ENCODE results near the gene RPAP2. TPM values are rescaled to one million over a fixed set of nuclear protein-coding genes. Genes with fewer than 3 reads are reported as not detected.

RPAP2 gene
- total RNA-seq, 1 donor = 8.7 TPM

DNA sequence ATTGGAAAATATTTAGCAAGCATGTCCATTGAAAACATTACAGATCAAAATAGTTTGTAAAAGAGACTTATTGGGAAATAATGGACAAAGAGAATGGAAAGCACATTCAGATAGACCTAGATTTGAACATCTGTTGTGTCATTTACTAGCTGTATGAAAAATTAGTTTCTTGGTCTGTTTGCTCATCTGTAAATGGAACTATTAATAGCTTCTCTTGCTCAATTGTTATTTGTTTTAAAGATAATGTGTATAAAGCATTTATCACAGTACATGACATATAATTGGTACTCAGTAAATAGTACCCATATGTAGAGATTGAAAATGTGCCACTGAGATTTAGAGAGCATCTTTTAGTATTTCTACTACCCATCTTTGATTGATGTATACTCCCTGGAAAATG, 25.9 kb downstream of the RPAP2 start:
- TF ChIP-seq, protein P1, sequence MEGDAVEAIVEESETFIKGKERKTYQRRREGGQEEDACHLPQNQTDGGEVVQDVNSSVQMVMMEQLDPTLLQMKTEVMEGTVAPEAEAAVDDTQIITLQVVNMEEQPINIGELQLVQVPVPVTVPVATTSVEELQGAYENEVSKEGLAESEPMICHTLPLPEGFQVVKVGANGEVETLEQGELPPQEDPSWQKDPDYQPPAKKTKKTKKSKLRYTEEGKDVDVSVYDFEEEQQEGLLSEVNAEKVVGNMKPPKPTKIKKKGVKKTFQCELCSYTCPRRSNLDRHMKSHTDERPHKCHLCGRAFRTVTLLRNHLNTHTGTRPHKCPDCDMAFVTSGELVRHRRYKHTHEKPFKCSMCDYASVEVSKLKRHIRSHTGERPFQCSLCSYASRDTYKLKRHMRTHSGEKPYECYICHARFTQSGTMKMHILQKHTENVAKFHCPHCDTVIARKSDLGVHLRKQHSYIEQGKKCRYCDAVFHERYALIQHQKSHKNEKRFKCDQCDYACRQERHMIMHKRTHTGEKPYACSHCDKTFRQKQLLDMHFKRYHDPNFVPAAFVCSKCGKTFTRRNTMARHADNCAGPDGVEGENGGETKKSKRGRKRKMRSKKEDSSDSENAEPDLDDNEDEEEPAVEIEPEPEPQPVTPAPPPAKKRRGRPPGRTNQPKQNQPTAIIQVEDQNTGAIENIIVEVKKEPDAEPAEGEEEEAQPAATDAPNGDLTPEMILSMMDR (IDR thresholded peaks at IDR 0.05; ENCODE audit: extremely low read depth, low read depth, low read length) = no peak
- H3K79me2 ChIP-seq (ENCODE audit: insufficient read depth, low read length) = no peaks in the 10 kb centered on the region
- no peak overlapping the region for H3K4me2 ChIP-seq (ENCODE audit: insufficient read depth, low read length)
- DNase-seq (ENCODE audit: insufficient read length, low spot score, missing footprints) = no peak
- no peaks in the 10 kb centered on the region for H4K20me1 ChIP-seq (ENCODE audit: insufficient read depth, low read length)
- H3K9me3 ChIP-seq (ENCODE audit: low read depth, low read length) = no peaks in the 10 kb centered on the region
- H3K4me1 ChIP-seq (ENCODE audit: insufficient read depth, low read length) = no peaks in the 10 kb centered on the region
- H3K4me3 ChIP-seq (ENCODE audit: insufficient read depth, low read length) = no peak overlapping the region
- H3K27ac ChIP-seq (ENCODE audit: low read depth, low read length) = no peak overlapping the region
- no peaks in the 10 kb centered on the region for H3K27me3 ChIP-seq (ENCODE audit: insufficient read depth, low read length)
- H2AFZ ChIP-seq (ENCODE audit: low read length) = no peak overlapping the region
- H3K36me3 ChIP-seq (ENCODE audit: insufficient read depth, low read length) = peaks cover 22% of the 10 kb centered on the region

DNA sequence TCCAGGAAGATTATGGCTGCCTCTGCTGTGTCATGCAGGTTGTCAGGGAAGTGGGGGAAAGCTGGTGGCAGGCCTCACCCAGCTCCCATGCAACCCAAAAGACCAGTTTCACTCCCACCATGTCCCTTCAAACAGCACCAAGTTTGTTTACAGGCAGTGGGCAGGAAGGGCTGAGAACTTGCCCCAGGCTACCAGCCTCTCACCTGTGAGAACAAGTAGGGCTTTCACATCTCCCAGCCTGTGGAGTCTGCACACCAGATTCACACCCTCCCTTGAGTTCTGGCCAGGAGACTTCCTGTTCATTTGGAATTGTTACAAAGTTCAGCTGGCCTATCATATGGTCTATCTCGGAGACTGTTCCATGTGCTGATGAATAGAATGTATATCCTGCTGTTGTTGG, 27.8 kb downstream of the RPAP2 start:
- H3K79me2 ChIP-seq (ENCODE audit: insufficient read depth, low read length) = no peaks in the 10 kb centered on the region
- no peaks in the 10 kb centered on the region for H4K20me1 ChIP-seq (ENCODE audit: insufficient read depth, low read length)
- H2AFZ ChIP-seq (ENCODE audit: low read length) = no peak overlapping the region
- no peaks in the 10 kb centered on the region for H3K27me3 ChIP-seq (ENCODE audit: insufficient read depth, low read length)
- peaks cover 22% of the 10 kb centered on the region for H3K36me3 ChIP-seq (ENCODE audit: insufficient read depth, low read length)
- H3K27ac ChIP-seq (ENCODE audit: low read depth, low read length) = no peak overlapping the region
- H3K4me2 ChIP-seq (ENCODE audit: insufficient read depth, low read length) = no peak overlapping the region
- no peaks in the 10 kb centered on the region for H3K9me3 ChIP-seq (ENCODE audit: low read depth, low read length)
- no peaks in the 10 kb centered on the region for H3K4me1 ChIP-seq (ENCODE audit: insufficient read depth, low read length)
- TF ChIP-seq, protein P1 (IDR thresholded peaks at IDR 0.05; ENCODE audit: extremely low read depth, low read depth, low read length) = no peak
- H3K4me3 ChIP-seq (ENCODE audit: insufficient read depth, low read length) = no peak overlapping the region
- DNase-seq (ENCODE audit: insufficient read length, low spot score, missing footprints) = no peak

DNA sequence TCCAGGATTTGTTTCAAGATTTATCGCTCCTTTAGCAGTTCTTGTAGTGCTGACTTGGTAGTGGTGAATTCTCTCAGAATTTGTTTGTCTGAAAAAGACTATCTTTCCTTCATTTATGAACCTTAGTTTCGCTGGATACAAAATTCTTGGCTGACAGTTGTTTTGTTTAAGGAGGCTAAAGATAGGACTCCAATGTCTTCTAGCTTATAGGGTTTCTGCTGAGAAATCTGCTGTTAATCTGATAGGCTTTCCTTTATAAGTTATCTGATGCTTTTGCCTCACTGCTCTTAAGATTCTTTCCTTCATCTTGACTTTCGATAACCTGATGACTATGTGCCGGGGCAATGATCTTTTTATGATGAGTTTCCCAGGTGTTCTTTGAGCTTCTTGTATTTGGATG, 28.9 kb downstream of the RPAP2 start:
- H3K4me1 ChIP-seq (ENCODE audit: insufficient read depth, low read length) = no peaks in the 10 kb centered on the region
- no peak overlapping the region for H3K4me2 ChIP-seq (ENCODE audit: insufficient read depth, low read length)
- H3K36me3 ChIP-seq (ENCODE audit: insufficient read depth, low read length) = peaks cover 22% of the 10 kb centered on the region
- no peaks in the 10 kb centered on the region for H3K9me3 ChIP-seq (ENCODE audit: low read depth, low read length)
- TF ChIP-seq, protein P1 (IDR thresholded peaks at IDR 0.05; ENCODE audit: extremely low read depth, low read depth, low read length) = no peak
- H4K20me1 ChIP-seq (ENCODE audit: insufficient read depth, low read length) = no peaks in the 10 kb centered on the region
- no peak overlapping the region for H2AFZ ChIP-seq (ENCODE audit: low read length)
- no peak for DNase-seq (ENCODE audit: insufficient read length, low spot score, missing footprints)
- H3K4me3 ChIP-seq (ENCODE audit: insufficient read depth, low read length) = no peak overlapping the region
- no peak overlapping the region for H3K27ac ChIP-seq (ENCODE audit: low read depth, low read length)
- H3K79me2 ChIP-seq (ENCODE audit: insufficient read depth, low read length) = no peaks in the 10 kb centered on the region
- no peaks in the 10 kb centered on the region for H3K27me3 ChIP-seq (ENCODE audit: insufficient read depth, low read length)

DNA sequence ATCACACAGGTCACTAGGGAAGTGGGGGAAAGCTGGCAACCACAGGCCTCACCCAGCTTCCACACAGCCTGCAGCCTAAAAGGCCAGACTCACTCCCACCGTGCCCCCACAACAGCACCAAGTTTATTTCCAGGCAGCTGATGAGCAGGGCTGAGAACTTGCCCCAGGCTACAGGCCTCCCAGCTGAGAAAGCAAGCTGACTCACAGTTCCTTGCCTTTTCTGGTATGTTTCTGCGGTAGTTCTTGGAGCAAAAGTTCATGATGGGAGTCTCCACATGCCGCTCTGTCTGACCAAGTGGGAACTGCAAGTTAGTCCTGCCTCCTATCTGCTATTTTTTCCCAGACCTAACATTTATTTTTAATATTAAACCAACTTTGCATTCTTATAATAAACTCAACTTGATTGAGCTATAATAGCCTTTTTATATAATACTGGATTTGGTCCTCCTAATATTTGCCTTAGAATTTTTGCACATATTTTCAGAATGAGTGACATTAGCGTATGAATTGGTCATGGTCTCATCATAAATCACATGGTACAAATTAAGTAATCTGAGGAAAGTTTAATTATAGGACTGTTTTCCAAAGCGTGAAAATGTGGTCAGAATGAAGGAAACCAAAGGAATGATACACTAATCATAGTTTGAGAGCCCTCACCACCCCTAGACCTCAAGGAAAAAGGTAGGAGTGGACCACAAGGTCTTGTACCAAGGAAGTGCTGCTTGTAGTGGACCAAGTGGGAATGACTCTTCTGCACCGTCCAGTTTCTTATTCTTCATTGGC, 30.7 kb downstream of the RPAP2 start:
- H3K27me3 ChIP-seq (ENCODE audit: insufficient read depth, low read length) = no peaks in the 10 kb centered on the region
- DNase-seq (ENCODE audit: insufficient read length, low spot score, missing footprints) = no peak
- TF ChIP-seq, protein P1 (IDR thresholded peaks at IDR 0.05; ENCODE audit: extremely low read depth, low read depth, low read length) = no peak
- no peaks in the 10 kb centered on the region for H4K20me1 ChIP-seq (ENCODE audit: insufficient read depth, low read length)
- no peak overlapping the region for H2AFZ ChIP-seq (ENCODE audit: low read length)
- no peaks in the 10 kb centered on the region for H3K79me2 ChIP-seq (ENCODE audit: insufficient read depth, low read length)
- H3K4me2 ChIP-seq (ENCODE audit: insufficient read depth, low read length) = no peak overlapping the region
- peak overlapping the region; percentile 47 for H3K27ac ChIP-seq (ENCODE audit: low read depth, low read length)
- no peaks in the 10 kb centered on the region for H3K4me1 ChIP-seq (ENCODE audit: insufficient read depth, low read length)
- no peaks in the 10 kb centered on the region for H3K9me3 ChIP-seq (ENCODE audit: low read depth, low read length)
- no peak overlapping the region for H3K4me3 ChIP-seq (ENCODE audit: insufficient read depth, low read length)
- H3K36me3 ChIP-seq (ENCODE audit: insufficient read depth, low read length) = peaks cover 17% of the 10 kb centered on the region
